Neuronal stem cell (in vitro differentiated cells): ENCODE measurements around the gene KMT2B.

Experiments
- DNase-seq: peaks from one replicate; pipeline ENCODE4 v3.0.0-alpha.2; 2013; ENCODE audit warnings: low spot score
- H2AFZ ChIP-seq: one replicate; pipeline ENCODE4 v1.6.1; 2013; ENCODE audit warnings: mild to moderate bottlenecking, low read length, inconsistent platforms
- H2AK5ac ChIP-seq: 2 replicates; pipeline ENCODE4 v1.6.1; 2013; ENCODE audit warnings: low read depth, mild to moderate bottlenecking, inconsistent platforms, low read length, moderate library complexity, mixed read lengths
- H2BK120ac ChIP-seq: 2 replicates; pipeline ENCODE4 v1.6.1; 2013; ENCODE audit warnings: low read depth, mild to moderate bottlenecking, inconsistent platforms, low read length, moderate library complexity, mixed read lengths
- H2BK12ac ChIP-seq: one replicate; pipeline ENCODE4 v1.6.1; 2013; ENCODE audit warnings: low read length, inconsistent platforms
- H2BK15ac ChIP-seq: 2 replicates; pipeline ENCODE4 v1.6.1; 2013; ENCODE audit warnings: mild to moderate bottlenecking, low read length, inconsistent platforms, mixed read lengths
- H2BK5ac ChIP-seq: one replicate; pipeline ENCODE4 v1.6.1; 2013; ENCODE audit warnings: inconsistent platforms, mild to moderate bottlenecking, low read length, moderate library complexity
- H3K14ac ChIP-seq: one replicate; pipeline ENCODE4 v1.6.1; 2013; ENCODE audit warnings: low read length, inconsistent platforms
- H3K18ac ChIP-seq: 2 replicates; pipeline ENCODE4 v1.6.1; 2013; ENCODE audit warnings: low read length, inconsistent platforms
- H3K23ac ChIP-seq: 2 replicates; pipeline ENCODE4 v1.6.1; 2013; ENCODE audit warnings: low read depth, mild to moderate bottlenecking, mixed read lengths, low read length, inconsistent platforms; ENCODE audit not compliant: poor library complexity
- H3K27ac ChIP-seq: replicated peaks from 3 replicates; pipeline ENCODE4 v1.5.1; 2013; ENCODE audit warnings: low read length, inconsistent platforms
- H3K27me3 ChIP-seq, 3 experiments: 2 replicates each; pipeline ENCODE4 v1.6.1; 2013; ENCODE audit warnings: low read length in 3 of 3, mild to moderate bottlenecking in 2 of 3, inconsistent platforms in 1 of 3, low read depth in 1 of 3, mixed read lengths in 1 of 3, moderate library complexity in 1 of 3; ENCODE audit not compliant: control insufficient read depth in 3 of 3, insufficient read depth in 3 of 3
- H3K36me3 ChIP-seq, 2 donors: replicated peaks in 1 of 2; 2 replicates each; pipeline ENCODE4 v1.6.1; 2013; ENCODE audit warnings: low read length in 2 of 2; ENCODE audit not compliant: control insufficient read depth in 2 of 2, insufficient read depth in 2 of 2
- H3K4ac ChIP-seq: 2 replicates; pipeline ENCODE4 v1.6.1; 2013; ENCODE audit warnings: inconsistent platforms, mild to moderate bottlenecking, low read length, moderate library complexity
- H3K4me1 ChIP-seq, 2 donors: 1 replicate in 1 of 2; 2 replicates in 1 of 2; pipeline ENCODE4 v1.6.1; 2013; ENCODE audit warnings: low read length in 2 of 2, low read depth in 1 of 2; ENCODE audit not compliant: control insufficient read depth in 2 of 2, insufficient read depth in 1 of 2
- H3K4me2 ChIP-seq: one replicate; pipeline ENCODE4 v1.6.1; 2013; ENCODE audit warnings: mild to moderate bottlenecking, low read length, inconsistent platforms; ENCODE audit not compliant: insufficient read depth, poor library complexity, severe bottlenecking
- H3K4me3 ChIP-seq, 2 donors: 2 replicates each; pipeline ENCODE4 v1.5.1; 2013; ENCODE audit warnings: low read length in 2 of 2, mild to moderate bottlenecking in 2 of 2, inconsistent platforms in 1 of 2, moderate library complexity in 1 of 2
- H3K79me1 ChIP-seq: one replicate; pipeline ENCODE4 v1.6.1; 2013; ENCODE audit warnings: low read depth, mild to moderate bottlenecking, inconsistent platforms, low read length, moderate library complexity
- H3K9ac ChIP-seq: one replicate; pipeline ENCODE4 v1.6.1; 2013; ENCODE audit warnings: mild to moderate bottlenecking, low read depth, low read length, inconsistent platforms; ENCODE audit not compliant: poor library complexity
- H3K9me3 ChIP-seq, 2 donors: replicated peaks in 1 of 2; 2 replicates each; pipeline versions ENCODE3 to v1.6.1; 2013; ENCODE audit warnings: low read length in 2 of 2, mild to moderate bottlenecking in 2 of 2, inconsistent platforms in 1 of 2, low read depth in 1 of 2, mixed read lengths in 1 of 2, moderate library complexity in 1 of 2; ENCODE audit not compliant: control insufficient read depth in 2 of 2, insufficient read depth in 1 of 2
- H4K8ac ChIP-seq: one replicate; pipeline ENCODE4 v1.6.1; 2013; ENCODE audit warnings: low read depth, mild to moderate bottlenecking, inconsistent platforms, low read length, moderate library complexity
- H4K91ac ChIP-seq: one replicate; pipeline ENCODE4 v1.6.1; 2013; ENCODE audit warnings: low read length, low read depth, mild to moderate bottlenecking, inconsistent platforms; ENCODE audit not compliant: poor library complexity
- WGBS, 2 donors: extraction: QIAGEN DNeasy Blood & Tissue Kit; methylation state at CpG; one replicate each; pipeline ENCODE4 v1.1.7; 2013; ENCODE audit warnings: missing lambda C conversion rate in 2 of 2, mixed read lengths in 1 of 2; ENCODE audit not compliant: insufficient read length in 2 of 2, insufficient replicate concordance in 1 of 2; ENCODE audit errors: extremely low coverage in 2 of 2; 5-methylcytosine and 5-hydroxymethylcytosine counted together

Gene KMT2B

GRCh38 chr19:35736913-35737886, 19.4 kb downstream of the KMT2B start:
- H3K27ac ChIP-seq, result no peak overlapping the region
- DNase-seq, result no peak
- no peak overlapping the region for H2AK5ac ChIP-seq

GRCh38 chr19:35738021-35738886, 20.5 kb downstream of the KMT2B start:
- H3K4ac ChIP-seq, result no peak overlapping the region
- no peaks in the 10 kb centered on the region for H3K27me3 ChIP-seq
- H3K23ac ChIP-seq, result peak overlapping the region; percentile 80
- peaks cover 2 to 5% of the 10 kb centered on the region in 2 donors for H3K4me1 ChIP-seq
- no peaks in the 10 kb centered on the region for H3K9me3 ChIP-seq
- no peak overlapping the region for H4K8ac ChIP-seq
- no peak overlapping the region for H3K27ac ChIP-seq
- H3K14ac ChIP-seq, result no peak overlapping the region
- H4K91ac ChIP-seq, result no peak overlapping the region
- no peak overlapping the region for H2AFZ ChIP-seq
- peak overlapping the region; percentile 70 for H3K9ac ChIP-seq
- H2AK5ac ChIP-seq, result no peak overlapping the region
- H2BK120ac ChIP-seq, result no peak overlapping the region
- peak overlapping the region; percentile 87 for H2BK5ac ChIP-seq
- H3K79me1 ChIP-seq, result peaks cover 9% of the 10 kb centered on the region
- H3K4me3 ChIP-seq, result no peak overlapping the region
- no peak overlapping the region for H2BK12ac ChIP-seq
- no peak overlapping the region for H3K18ac ChIP-seq
- DNase-seq, result no peak
- no peak overlapping the region for H2BK15ac ChIP-seq
- no peak overlapping the region for H3K4me2 ChIP-seq
- no CpG with 5 or more reads among the region's 37 CpGs for WGBS, 2 donors
- peaks cover 46 to 72% of the 10 kb centered on the region in 2 donors for H3K36me3 ChIP-seq

More at GRCh38 chr19:35736913-35737886, 19.4 kb downstream of the KMT2B start:
- H3K4me1 ChIP-seq, result peaks cover 2 to 5% of the 10 kb centered on the region in 2 donors
- H3K14ac ChIP-seq, result no peak overlapping the region
- no peak overlapping the region for H2BK15ac ChIP-seq
- no peak overlapping the region for H2BK12ac ChIP-seq
- no peak overlapping the region for H2BK120ac ChIP-seq
- no peak overlapping the region for H2AFZ ChIP-seq
- peaks cover 44 to 74% of the 10 kb centered on the region in 2 donors for H3K36me3 ChIP-seq
- WGBS, 2 donors, result no CpG with 5 or more reads among the region's 22 CpGs
- no peak overlapping the region for H3K4ac ChIP-seq
- no peak overlapping the region for H2BK5ac ChIP-seq
- H3K79me1 ChIP-seq, result peaks cover 10% of the 10 kb centered on the region
- no peak overlapping the region for H3K4me3 ChIP-seq
- no peak overlapping the region for H3K23ac ChIP-seq
- no peaks in the 10 kb centered on the region for H3K27me3 ChIP-seq
- peak overlapping the region; percentile 44 for H3K9ac ChIP-seq
- no peak overlapping the region for H3K4me2 ChIP-seq
- H4K8ac ChIP-seq, result no peak overlapping the region
- no peaks in the 10 kb centered on the region for H3K9me3 ChIP-seq
- H3K18ac ChIP-seq, result no peak overlapping the region
- no peak overlapping the region for H4K91ac ChIP-seq

GRCh38 chr19:35738887-35739229, 21.1 kb downstream of the KMT2B start:
- Histone ChIP-seq H2AK5ac (no peak overlapping the region), H3K79me1 (peaks cover 9% of the 10 kb centered on the region), H3K4me1 (peaks cover 2 to 5% of the 10 kb centered on the region in 2 donors), H2BK15ac (no peak overlapping the region), H3K36me3 (peaks cover 45 to 66% of the 10 kb centered on the region in 2 donors), H3K23ac (no peak overlapping the region), H2BK12ac (no peak overlapping the region), H2BK5ac (no peak overlapping the region), H3K27me3 (no peaks in the 10 kb centered on the region), H3K9ac (no peak overlapping the region), H3K27ac (no peak overlapping the region), H4K8ac (no peak overlapping the region), H3K14ac (no peak overlapping the region), H2AFZ (no peak overlapping the region), H3K4ac (no peak overlapping the region), H3K9me3 (no peaks in the 10 kb centered on the region), H4K91ac (no peak overlapping the region), H3K18ac (no peak overlapping the region), H3K4me3 (no peak overlapping the region), H2BK120ac (no peak overlapping the region), H3K4me2 (no peak overlapping the region)
- WGBS, 2 donors, result no CpG with 5 or more reads among the region's 2 CpGs
- no peak for DNase-seq
